ENCODE measurements around the gene SLC25A42. TPM values are rescaled to one million over a fixed set of nuclear protein-coding genes. Genes with fewer than 3 reads are reported as not detected.

The SLC25A42 gene
- total and polyA plus RNA-seq, 10 donors: 9.7 to 25.3 (median 16.6) TPM

DNA sequence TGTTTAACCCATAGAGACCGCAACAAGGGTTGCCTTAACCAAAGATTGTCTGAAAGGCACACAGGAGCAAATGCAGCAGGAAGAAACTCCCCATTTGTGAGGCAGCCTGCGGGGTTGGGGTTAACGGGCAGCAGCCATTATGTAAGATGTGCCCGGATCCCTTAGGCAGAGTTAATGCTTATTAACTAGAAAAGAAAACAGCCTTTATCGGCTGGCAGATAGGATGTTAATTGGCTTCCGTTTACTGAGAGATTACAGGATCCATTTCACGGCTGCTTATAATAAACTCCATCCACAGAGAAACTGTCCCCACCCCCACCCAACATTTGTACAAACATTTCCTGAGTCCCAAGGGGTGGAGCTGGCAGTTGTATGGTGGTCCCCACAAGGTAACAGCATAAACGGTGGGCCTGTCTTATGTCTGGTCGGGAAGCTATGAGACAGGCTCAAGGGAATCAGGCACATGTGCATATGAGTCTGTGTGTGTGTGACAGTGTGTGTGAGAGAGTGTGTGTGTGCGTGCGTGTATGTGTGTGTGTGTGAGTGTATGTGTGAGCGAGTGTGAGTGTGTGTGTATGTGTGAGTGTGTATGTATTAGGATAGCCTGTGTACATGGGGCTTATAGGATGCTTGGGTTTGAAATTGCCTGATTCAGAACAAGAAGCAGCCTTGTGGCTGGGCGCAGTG lies 10.5 kb downstream of the SLC25A42 start:
- H3K27ac ChIP-seq: no peak overlapping the region
- no peak for TF ChIP-seq POLR2A (IDR thresholded peaks at IDR 0.05)

DNA sequence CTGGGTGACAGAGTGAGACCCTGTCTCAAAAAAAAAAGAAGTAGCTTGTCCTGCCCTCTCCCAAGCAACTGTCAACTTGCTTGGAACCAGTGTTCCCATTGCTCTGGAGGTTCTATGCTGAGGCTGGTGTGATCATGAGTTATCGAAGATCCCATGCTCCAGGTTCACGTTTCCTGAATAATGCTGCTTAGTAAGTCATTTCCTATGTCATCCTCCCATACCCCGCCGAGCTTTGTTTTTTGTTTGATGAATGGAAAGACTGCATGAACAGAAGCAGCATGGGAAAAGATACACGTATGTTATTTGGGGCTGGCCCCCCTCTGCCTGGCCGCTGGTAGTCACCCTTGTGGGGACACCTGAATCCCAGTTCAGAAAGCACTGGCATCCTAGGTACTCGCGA lies 11.3 kb downstream of the SLC25A42 start:
- no peaks in the 10 kb centered on the region for H3K9me3 ChIP-seq
- peaks cover 0 to 72% (median 3%) of the 10 kb centered on the region in 6 donors for H3K4me1 ChIP-seq
- H3K27ac ChIP-seq: no peak overlapping the region
- intact Hi-C loops (cut with DNase I; ENCODE audit: low total_unique reads): no loop called here
- TF ChIP-seq POLR2A (IDR thresholded peaks at IDR 0.05) (no peak), CTCF (IDR thresholded peaks at IDR 0.05 in 8 of 11, conservative IDR thresholded peaks at IDR 0.05 in 3 of 11) (no peak), POLR2AphosphoS5 (IDR thresholded peaks at IDR 0.05) (no peak)
- no peak for DNase-seq
- H3K36me3 ChIP-seq: peaks cover 0 to 43% (median 0%) of the 10 kb centered on the region in 6 donors
- no peak overlapping the region for H3K4me3 ChIP-seq
- 90 to 93% (median 90%) methylated on average over 8 of the region's 8 CpGs for WGBS, 5 donors
- no peaks in the 10 kb centered on the region for H3K27me3 ChIP-seq (replicated peaks in 1 of 7)

More for the DNA sequence above, 10.5 kb downstream of the SLC25A42 start:
- Histone ChIP-seq H3K4me3 (no peak overlapping the region), H3K4me1 (peaks cover 0 to 77% (median 7%) of the 10 kb centered on the region in 6 donors), H3K9me3 (no peaks in the 10 kb centered on the region), H3K27me3 (replicated peaks in 1 of 7) (no peaks in the 10 kb centered on the region), H3K36me3 (peaks cover 0 to 43% (median 0%) of the 10 kb centered on the region in 6 donors)
- no peak for DNase-seq
- WGBS, 5 donors: 64 to 80% (median 66%) methylated on average over 13 of the region's 13 CpGs
- intact Hi-C loops (cut with DNase I; ENCODE audit: low total_unique reads): no loop called here

DNA sequence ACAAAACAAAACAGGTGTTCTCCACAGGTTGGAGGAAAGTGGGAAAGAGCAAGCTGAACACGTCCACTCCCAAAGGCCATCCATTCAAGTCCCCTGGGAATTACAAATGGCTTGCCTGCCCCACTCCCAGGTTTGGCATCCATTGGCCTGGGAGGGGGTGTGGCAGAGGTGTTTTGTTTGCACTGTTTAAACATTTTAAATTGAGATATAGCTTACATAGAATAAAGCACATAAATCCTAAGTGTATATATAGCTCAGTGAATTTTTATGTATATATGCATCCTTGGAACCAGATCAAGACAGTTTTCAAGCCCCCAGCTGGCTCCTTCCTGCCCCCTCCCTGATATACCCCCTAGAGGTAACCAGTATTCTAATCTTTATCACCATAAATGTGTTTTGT lies 12.7 kb downstream of the SLC25A42 start:
- Histone ChIP-seq H3K27ac (no peak overlapping the region), H3K27me3 (replicated peaks in 1 of 7) (no peaks in the 10 kb centered on the region), H3K9me3 (no peaks in the 10 kb centered on the region), H3K4me3 (no peak overlapping the region), H3K4me1 (peaks cover 0 to 68% (median 3%) of the 10 kb centered on the region in 6 donors), H3K36me3 (peaks cover 0 to 38% (median 0%) of the 10 kb centered on the region in 6 donors)
- intact Hi-C loops (cut with DNase I; ENCODE audit: low total_unique reads): no loop called here
- WGBS, 5 donors: 86 to 100% (median 91%) methylated on average over 1 of the region's 1 CpG
- TF ChIP-seq CTCF (IDR thresholded peaks at IDR 0.05 in 8 of 11, conservative IDR thresholded peaks at IDR 0.05 in 3 of 11): no peak
- no peak for TF ChIP-seq POLR2A (IDR thresholded peaks at IDR 0.05)
- TF ChIP-seq POLR2AphosphoS5 (IDR thresholded peaks at IDR 0.05): no peak
- no peak for DNase-seq

DNA sequence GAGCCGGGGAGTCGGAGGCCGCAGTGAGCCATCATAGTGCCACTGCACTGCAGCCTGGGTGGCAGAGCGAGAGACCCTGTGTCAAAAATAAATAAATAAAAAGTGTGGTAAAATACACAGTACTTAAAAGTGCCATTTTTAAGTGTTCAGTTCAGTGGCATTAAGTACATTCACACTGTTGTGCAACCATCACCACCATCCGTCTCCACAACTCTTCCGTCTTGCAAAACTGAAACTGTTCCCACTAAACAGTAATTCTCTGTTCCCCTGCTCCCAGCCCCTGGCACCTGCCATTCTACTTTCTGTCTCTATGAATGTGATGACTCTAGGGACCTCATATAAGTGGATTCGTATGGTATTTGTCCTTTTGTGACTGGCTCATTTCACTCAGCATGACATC lies 13.3 kb downstream of the SLC25A42 start:
- no peak for TF ChIP-seq POLR2AphosphoS5 (IDR thresholded peaks at IDR 0.05)
- no peak for TF ChIP-seq CTCF (IDR thresholded peaks at IDR 0.05 in 8 of 11, conservative IDR thresholded peaks at IDR 0.05 in 3 of 11)
- no peak for TF ChIP-seq POLR2A (IDR thresholded peaks at IDR 0.05)

More for the DNA sequence above, 13.3 kb downstream of the SLC25A42 start:
- intact Hi-C loops (cut with DNase I; ENCODE audit: low total_unique reads): no loop called here
- no peaks in the 10 kb centered on the region for H3K27me3 ChIP-seq (replicated peaks in 1 of 7)
- H3K9me3 ChIP-seq: no peaks in the 10 kb centered on the region
- peak overlapping the region in 1 of 8 donors; percentile 4 for H3K27ac ChIP-seq
- H3K36me3 ChIP-seq: peaks cover 0 to 38% (median 0%) of the 10 kb centered on the region in 6 donors
- no peak for DNase-seq
- no peak overlapping the region for H3K4me3 ChIP-seq
- 68 to 91% (median 79%) methylated on average over 7 of the region's 7 CpGs for WGBS, 5 donors
- H3K4me1 ChIP-seq: peaks cover 0 to 64% (median 3%) of the 10 kb centered on the region in 6 donors
